ENCODE results near the gene FBXW7.

DNA sequence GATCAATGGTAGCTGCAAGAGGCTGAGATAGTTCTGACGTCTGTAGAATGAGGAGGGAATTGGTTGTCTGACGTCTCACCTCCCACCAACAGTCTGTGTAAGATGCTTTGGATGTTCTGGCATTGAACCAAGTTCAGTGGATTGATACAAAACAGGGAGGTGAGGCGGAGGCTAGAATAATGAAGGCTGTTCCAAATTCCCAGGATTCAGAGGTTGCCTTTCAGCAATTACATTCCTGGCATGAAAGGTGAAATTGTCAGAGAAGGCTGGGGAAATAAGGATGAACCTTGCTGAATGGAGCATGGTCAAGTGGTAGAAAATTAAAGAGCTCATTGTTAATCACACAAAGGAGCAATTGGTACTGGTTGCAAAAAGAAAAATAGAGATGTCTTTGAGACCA lies 241.6 kb downstream of the FBXW7 start:
- TF ChIP-seq, protein P1, sequence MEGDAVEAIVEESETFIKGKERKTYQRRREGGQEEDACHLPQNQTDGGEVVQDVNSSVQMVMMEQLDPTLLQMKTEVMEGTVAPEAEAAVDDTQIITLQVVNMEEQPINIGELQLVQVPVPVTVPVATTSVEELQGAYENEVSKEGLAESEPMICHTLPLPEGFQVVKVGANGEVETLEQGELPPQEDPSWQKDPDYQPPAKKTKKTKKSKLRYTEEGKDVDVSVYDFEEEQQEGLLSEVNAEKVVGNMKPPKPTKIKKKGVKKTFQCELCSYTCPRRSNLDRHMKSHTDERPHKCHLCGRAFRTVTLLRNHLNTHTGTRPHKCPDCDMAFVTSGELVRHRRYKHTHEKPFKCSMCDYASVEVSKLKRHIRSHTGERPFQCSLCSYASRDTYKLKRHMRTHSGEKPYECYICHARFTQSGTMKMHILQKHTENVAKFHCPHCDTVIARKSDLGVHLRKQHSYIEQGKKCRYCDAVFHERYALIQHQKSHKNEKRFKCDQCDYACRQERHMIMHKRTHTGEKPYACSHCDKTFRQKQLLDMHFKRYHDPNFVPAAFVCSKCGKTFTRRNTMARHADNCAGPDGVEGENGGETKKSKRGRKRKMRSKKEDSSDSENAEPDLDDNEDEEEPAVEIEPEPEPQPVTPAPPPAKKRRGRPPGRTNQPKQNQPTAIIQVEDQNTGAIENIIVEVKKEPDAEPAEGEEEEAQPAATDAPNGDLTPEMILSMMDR (conservative IDR thresholded peaks at IDR 0.05 in 1 of 2, IDR thresholded peaks at IDR 0.05 in 1 of 2; ENCODE audit: extremely low read depth in 1 of 2, insufficient read depth in 1 of 2, low read depth in 1 of 2, low read length in 2 of 2): no peak
- no peak for TF ChIP-seq EZH2 (IDR thresholded peaks at IDR 0.05; ENCODE audit: borderline replicate concordance, low read length)
